Choroid plexus epithelial cell (primary cell): ENCODE results near the gene NUCB1.

Source experiments
- DNase-seq: peaks from one replicate; pipeline ENCODE4 v3.0.0-alpha.2; 2010; ENCODE audit warnings: low read depth
- H3K4me3 ChIP-seq: 2 replicates; pipeline ENCODE4 v1.5.1; 2011; ENCODE audit warnings: low read depth, mild to moderate bottlenecking, control low read depth, low read length, moderate library complexity
- CTCF ChIP-seq: conservative IDR thresholded peaks from 2 replicates; pipeline ENCODE4 v1.5.1; 2011; ENCODE audit warnings: low read depth, mild to moderate bottlenecking, control low read depth, inconsistent platforms, low read length, moderate library complexity

The NUCB1 gene

DNA sequence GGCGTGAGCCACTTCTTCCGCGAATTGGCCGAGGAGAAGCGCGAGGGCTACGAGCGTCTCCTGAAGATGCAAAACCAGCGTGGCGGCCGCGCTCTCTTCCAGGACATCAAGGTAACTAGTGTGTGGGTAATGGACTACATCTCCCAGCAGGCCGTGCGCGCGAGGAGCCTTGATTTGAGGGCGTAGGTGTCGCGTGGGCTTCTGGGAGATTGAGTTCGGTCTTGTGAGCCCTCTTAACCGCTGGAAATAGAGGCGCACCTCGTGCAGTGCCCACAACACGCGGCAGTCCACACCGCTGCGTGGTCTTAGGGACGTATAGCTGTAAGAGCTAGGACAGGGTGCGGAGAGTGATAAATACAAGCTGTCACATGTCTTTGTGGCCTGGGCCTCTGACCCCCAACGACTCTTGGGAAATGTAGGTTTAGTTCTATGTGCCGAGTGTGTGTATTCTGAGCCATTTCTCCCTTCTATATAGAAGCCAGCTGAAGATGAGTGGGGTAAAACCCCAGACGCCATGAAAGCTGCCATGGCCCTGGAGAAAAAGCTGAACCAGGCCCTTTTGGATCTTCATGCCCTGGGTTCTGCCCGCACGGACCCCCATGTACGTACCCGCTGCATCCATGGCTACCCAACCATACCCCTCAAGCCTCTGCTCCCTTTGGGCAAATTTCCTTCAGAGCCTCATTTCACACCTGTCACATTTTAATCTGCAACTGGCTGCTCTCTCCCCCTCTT lies 65.9 kb downstream of the NUCB1 start:
- DNase-seq = peak; percentile 88
- TF ChIP-seq CTCF = no peak
- H3K4me3 ChIP-seq = peak overlapping the region; percentile 78

- no peak for TF ChIP-seq CTCF
- H3K4me3 ChIP-seq = peak overlapping the region; percentile 78
- peak; percentile 23 for DNase-seq
These were observed 66.6 kb downstream of the NUCB1 start for GRCh38 chr19:48966541-48967345.

DNA sequence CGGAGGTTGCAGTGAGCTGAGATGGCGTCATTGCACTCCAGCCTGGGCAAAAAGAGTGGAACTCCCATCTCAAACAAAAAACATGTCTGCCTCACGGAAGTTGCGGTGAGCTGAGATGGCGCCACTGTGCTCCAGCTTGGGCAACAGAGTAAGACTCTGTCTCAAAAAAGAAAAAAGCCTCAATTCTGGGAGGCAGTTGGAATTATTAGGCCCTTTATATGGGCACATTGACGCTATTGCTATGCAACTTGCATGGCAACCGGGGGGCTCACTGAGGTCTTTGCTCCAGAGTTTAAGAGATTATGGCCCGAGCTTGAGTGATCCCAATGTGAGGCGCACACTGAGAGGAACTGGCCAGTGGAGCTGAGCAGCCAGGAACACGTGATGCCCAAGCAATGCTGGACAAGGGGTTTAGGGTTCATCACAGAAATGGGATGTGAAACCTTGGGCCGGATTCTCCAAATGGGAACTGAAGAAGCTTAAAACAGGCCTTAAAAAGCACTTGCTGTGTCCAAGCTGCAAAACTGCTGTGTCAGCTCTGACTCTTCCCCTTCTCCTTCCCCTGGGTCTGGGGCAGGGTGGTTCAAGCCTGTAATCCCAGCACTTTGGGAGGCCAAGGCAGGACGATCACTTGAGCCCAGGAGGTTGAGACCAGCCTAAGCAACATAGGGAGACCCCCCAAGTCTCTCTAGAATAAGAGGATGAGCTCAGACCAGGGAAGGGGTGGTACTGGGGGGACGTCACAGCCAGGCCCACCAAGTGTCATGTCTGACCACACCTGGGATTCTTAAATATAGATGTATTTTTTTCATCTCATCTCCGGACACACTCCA lies 67.5 kb downstream of the NUCB1 start:
- DNase-seq = peak; percentile 68
- TF ChIP-seq CTCF = no peak
- H3K4me3 ChIP-seq = peak overlapping the region; percentile 78

DNA sequence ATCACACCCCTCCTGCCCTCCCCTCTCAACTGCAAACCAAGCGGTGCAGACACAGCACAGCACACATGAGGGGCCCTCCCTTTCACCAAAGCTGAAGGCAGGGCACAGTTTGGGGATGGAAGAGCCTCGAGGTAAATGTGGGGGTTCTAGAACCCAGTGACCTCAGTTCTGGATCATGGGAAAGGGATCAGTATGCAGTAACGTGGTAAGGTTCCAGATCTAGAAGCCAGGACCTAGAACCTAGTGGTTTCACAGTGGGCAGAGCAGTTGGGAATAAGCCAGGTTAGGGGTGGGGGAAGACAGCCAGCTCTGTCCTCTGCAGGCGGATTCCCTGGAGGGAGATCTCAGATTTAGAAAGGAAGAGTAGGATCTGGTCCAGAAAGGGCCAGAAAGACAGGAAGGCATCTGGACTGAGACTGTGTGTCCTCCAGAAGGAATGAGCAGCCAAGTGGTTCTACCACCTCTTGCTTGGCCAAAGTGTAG lies 68.1 kb downstream of the NUCB1 start:
- TF ChIP-seq CTCF = no peak
- H3K4me3 ChIP-seq = no peak overlapping the region
- DNase-seq = peak; percentile 53

GRCh38 chr19:48968813-48969218 lies 68.7 kb downstream of the NUCB1 start:
- H3K4me3 ChIP-seq = no peak overlapping the region
- no peak for TF ChIP-seq CTCF
- DNase-seq = no peak

- peak; percentile 58 for DNase-seq
- no peak for TF ChIP-seq CTCF
- H3K4me3 ChIP-seq = no peak overlapping the region
These were observed 69.4 kb downstream of the NUCB1 start for GRCh38 chr19:48969276-48970138.
